Measurements from ENCODE around the gene NHERF1. TPM values are rescaled to one million over a fixed set of nuclear protein-coding genes. Genes with fewer than 3 reads are reported as not detected.

Gene NHERF1
- total RNA-seq, 1 donor, result 22.1 TPM

DNA sequence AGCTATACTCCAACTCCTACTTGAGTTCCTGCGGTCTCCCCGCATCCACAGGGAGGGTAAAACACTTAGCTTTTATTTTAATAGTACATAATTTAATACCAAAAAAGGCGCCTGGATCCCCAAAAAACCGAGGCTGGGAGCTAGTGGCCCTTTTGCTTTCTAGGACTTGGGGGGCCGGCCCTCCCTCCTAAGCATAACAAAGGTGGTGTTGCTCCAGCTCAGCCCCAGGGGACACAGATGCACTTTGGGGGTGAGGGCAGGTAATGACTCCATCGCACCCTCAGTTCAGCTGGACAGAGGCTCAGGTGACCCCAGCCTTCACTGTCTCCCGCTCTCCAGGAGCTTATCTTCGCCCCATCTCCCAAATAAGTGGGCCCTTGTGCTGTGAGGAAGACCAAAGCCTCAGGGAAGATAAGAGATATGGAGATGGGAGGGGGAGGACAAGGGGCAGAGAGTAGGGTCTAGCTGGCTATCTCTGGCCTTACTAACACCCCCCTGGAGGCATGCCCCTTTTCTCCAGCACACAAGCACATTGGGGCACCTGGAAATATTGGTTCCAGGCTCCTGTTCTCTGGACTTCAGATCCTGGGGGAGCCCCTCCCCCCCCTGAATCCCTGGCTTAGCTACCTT is 2.8 kb upstream of the NHERF1 start:
- peaks cover 2% of the 10 kb centered on the region for H3K27me3 ChIP-seq (ENCODE audit: insufficient read depth, low read length)
- H3K4me3 ChIP-seq (ENCODE audit: insufficient read depth, low read length), result no peak overlapping the region
- peaks cover 19% of the 10 kb centered on the region for H3K79me2 ChIP-seq (ENCODE audit: insufficient read depth, low read length)
- no peak overlapping the region for H3K27ac ChIP-seq (ENCODE audit: low read depth, low read length)
- no peaks in the 10 kb centered on the region for H3K36me3 ChIP-seq (ENCODE audit: insufficient read depth, low read length)
- TF ChIP-seq, protein P1, sequence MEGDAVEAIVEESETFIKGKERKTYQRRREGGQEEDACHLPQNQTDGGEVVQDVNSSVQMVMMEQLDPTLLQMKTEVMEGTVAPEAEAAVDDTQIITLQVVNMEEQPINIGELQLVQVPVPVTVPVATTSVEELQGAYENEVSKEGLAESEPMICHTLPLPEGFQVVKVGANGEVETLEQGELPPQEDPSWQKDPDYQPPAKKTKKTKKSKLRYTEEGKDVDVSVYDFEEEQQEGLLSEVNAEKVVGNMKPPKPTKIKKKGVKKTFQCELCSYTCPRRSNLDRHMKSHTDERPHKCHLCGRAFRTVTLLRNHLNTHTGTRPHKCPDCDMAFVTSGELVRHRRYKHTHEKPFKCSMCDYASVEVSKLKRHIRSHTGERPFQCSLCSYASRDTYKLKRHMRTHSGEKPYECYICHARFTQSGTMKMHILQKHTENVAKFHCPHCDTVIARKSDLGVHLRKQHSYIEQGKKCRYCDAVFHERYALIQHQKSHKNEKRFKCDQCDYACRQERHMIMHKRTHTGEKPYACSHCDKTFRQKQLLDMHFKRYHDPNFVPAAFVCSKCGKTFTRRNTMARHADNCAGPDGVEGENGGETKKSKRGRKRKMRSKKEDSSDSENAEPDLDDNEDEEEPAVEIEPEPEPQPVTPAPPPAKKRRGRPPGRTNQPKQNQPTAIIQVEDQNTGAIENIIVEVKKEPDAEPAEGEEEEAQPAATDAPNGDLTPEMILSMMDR (IDR thresholded peaks at IDR 0.05; ENCODE audit: extremely low read depth, low read depth, low read length), result no peak
- peaks cover 10% of the 10 kb centered on the region for H4K20me1 ChIP-seq (ENCODE audit: insufficient read depth, low read length)
- H2AFZ ChIP-seq (ENCODE audit: low read length), result no peak overlapping the region
- H3K4me1 ChIP-seq (ENCODE audit: insufficient read depth, low read length), result peaks cover 13% of the 10 kb centered on the region
- peak; percentile 53 for DNase-seq (ENCODE audit: insufficient read length, low spot score, missing footprints)
- no peak overlapping the region for H3K4me2 ChIP-seq (ENCODE audit: insufficient read depth, low read length)
- H3K9me3 ChIP-seq (ENCODE audit: low read depth, low read length), result no peaks in the 10 kb centered on the region

DNA sequence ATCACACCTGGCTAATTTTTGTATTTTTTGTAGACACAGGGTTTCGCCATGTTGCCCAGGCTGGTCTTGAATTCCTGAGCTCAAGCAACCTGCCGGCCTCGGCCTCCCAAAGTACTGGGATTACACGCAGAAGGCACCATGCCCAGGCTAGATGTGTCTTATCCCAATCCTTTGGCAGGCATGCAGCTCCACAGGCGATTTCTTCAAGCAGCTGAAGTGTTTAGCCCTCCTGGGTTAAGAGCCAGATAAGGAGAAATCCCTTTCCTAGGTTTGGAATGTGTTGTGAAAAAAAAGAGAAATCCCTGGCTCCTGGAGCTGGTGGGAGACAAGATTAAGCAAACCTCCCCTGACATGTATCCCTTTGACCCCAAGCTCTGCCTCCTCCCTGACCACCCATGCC is 2.1 kb upstream of the NHERF1 start:
- no peak overlapping the region for H3K27ac ChIP-seq (ENCODE audit: low read depth, low read length)

DNA sequence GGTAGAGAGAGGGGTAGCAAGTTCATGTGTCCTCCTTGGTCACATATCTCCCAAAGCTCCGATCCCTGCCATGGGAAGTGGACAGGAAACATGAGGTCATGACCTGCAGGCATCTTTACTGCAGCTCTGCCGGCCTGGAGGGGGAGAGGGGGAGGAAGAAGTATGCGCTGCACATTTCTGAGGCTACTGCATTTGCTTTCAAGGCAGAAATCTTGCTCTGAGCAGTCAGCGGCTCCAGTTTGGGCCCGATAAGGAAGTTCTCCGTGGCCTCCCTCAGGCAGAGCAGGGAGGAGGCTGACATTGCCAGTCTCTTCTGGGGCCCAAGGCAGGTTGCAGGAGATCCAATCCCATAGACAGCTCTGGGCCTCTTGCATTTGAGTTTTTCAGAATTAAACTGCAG is 1.5 kb upstream of the NHERF1 start:
- Histone ChIP-seq H4K20me1 (ENCODE audit: insufficient read depth, low read length) (peaks cover 10% of the 10 kb centered on the region), H3K4me2 (ENCODE audit: insufficient read depth, low read length) (no peak overlapping the region), H2AFZ (ENCODE audit: low read length) (no peak overlapping the region), H3K79me2 (ENCODE audit: insufficient read depth, low read length) (peaks cover 32% of the 10 kb centered on the region), H3K4me1 (ENCODE audit: insufficient read depth, low read length) (peaks cover 13% of the 10 kb centered on the region), H3K27me3 (ENCODE audit: insufficient read depth, low read length) (no peaks in the 10 kb centered on the region), H3K27ac (ENCODE audit: low read depth, low read length) (no peak overlapping the region), H3K36me3 (ENCODE audit: insufficient read depth, low read length) (no peaks in the 10 kb centered on the region), H3K4me3 (ENCODE audit: insufficient read depth, low read length) (no peak overlapping the region), H3K9me3 (ENCODE audit: low read depth, low read length) (no peaks in the 10 kb centered on the region)
- TF ChIP-seq, protein P1 (IDR thresholded peaks at IDR 0.05; ENCODE audit: extremely low read depth, low read depth, low read length), result no peak
- DNase-seq (ENCODE audit: insufficient read length, low spot score, missing footprints), result peak; percentile 56

More for the DNA sequence above, 2.1 kb upstream of the NHERF1 start:
- Histone ChIP-seq H3K4me2 (ENCODE audit: insufficient read depth, low read length) (no peak overlapping the region), H3K27me3 (ENCODE audit: insufficient read depth, low read length) (no peaks in the 10 kb centered on the region), H3K79me2 (ENCODE audit: insufficient read depth, low read length) (peaks cover 26% of the 10 kb centered on the region), H3K9me3 (ENCODE audit: low read depth, low read length) (no peaks in the 10 kb centered on the region), H4K20me1 (ENCODE audit: insufficient read depth, low read length) (peaks cover 10% of the 10 kb centered on the region), H2AFZ (ENCODE audit: low read length) (no peak overlapping the region), H3K4me1 (ENCODE audit: insufficient read depth, low read length) (peaks cover 13% of the 10 kb centered on the region), H3K36me3 (ENCODE audit: insufficient read depth, low read length) (no peaks in the 10 kb centered on the region), H3K4me3 (ENCODE audit: insufficient read depth, low read length) (no peak overlapping the region)
- peak; percentile 53 for DNase-seq (ENCODE audit: insufficient read length, low spot score, missing footprints)
- TF ChIP-seq, protein P1 (IDR thresholded peaks at IDR 0.05; ENCODE audit: extremely low read depth, low read depth, low read length), result no peak

DNA sequence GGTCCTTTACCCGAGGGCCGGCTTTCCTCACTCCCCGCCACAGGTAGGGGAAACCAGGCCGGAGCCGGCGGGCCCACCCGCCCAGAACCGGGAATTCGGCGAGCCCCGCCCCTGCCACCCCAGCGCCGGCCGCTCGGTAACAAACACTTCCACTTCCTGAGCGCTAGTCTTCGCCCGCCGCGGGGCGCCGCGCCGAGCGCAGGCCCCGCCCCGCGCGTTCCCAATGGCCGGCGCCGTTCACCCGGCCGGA is 224 bp upstream of the NHERF1 start:
- H3K4me2 ChIP-seq (ENCODE audit: insufficient read depth, low read length), result peak overlapping the region; percentile 77
- peaks cover 10% of the 10 kb centered on the region for H4K20me1 ChIP-seq (ENCODE audit: insufficient read depth, low read length)
- TF ChIP-seq, protein P1 (IDR thresholded peaks at IDR 0.05; ENCODE audit: extremely low read depth, low read depth, low read length), result no peak
- no peaks in the 10 kb centered on the region for H3K27me3 ChIP-seq (ENCODE audit: insufficient read depth, low read length)
- peak overlapping the region; percentile 86 for H3K4me3 ChIP-seq (ENCODE audit: insufficient read depth, low read length)
- H3K4me1 ChIP-seq (ENCODE audit: insufficient read depth, low read length), result peaks cover 13% of the 10 kb centered on the region
- peak overlapping the region; percentile 59 for H2AFZ ChIP-seq (ENCODE audit: low read length)
- H3K36me3 ChIP-seq (ENCODE audit: insufficient read depth, low read length), result no peaks in the 10 kb centered on the region
- peaks cover 41% of the 10 kb centered on the region for H3K79me2 ChIP-seq (ENCODE audit: insufficient read depth, low read length)
- no peaks in the 10 kb centered on the region for H3K9me3 ChIP-seq (ENCODE audit: low read depth, low read length)
- H3K27ac ChIP-seq (ENCODE audit: low read depth, low read length), result no peak overlapping the region
- DNase-seq (ENCODE audit: insufficient read length, low spot score, missing footprints), result no peak
